Measurements from ENCODE around the gene SS18L1.

SS18L1 gene

DNA sequence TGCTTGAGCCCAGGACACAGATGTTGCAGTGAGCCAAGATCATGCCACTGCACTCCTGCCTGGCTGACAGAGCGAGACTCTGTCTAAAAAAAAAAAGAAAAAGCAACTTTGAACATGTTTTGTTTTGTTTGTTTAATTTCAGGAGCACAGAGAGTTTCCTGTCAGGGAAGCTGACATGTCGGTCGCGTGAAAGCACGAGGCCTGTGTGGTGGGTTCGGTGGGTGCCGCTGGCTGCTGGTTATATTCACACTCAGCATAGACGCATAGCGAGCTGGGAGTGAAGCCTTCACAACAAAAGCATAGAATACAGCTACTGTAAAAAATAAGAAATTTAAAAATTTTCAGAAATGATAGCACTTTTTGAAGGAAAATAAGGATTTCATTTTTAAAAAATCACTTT is 53.7 kb downstream of the SS18L1 start:
- DNase-seq, result no peak

DNA sequence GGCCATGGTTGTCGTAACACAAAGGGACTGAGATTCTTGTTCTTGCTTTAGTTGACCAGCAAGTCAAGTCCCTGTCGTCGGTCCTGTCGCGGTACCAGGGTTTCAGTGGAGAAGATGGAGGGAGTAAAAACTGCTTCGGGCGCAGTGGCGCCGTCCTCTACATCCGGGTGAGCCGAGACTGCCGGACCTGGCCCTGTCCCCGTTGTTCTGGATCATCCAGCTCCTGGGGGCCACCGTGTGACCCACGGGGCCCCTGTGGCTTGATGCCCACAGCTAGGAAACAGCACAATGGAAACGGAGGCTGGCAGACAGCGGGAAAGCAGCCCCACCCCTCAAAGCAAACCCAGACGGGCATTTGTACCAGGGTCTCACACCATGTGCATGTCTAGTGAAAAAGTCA is 54.2 kb downstream of the SS18L1 start:
- DNase-seq, result no peak

DNA sequence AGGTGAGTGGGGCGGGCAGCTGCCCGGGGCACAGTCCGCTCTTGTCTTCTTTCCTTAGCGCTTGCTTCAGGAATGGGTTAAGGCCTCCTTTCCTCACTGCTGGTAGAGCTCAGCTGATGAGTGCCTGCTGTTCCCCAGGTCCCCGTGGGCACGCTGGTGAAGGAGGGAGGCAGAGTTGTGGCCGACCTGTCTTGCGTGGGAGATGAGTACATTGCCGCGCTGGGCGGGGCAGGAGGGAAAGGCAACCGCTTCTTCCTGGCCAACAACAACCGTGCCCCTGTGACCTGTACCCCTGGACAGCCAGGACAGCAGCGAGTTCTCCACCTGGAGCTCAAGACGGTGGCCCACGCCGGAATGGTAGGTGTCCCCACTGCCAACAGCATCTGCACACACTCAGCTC is 54.9 kb downstream of the SS18L1 start:
- no peak for DNase-seq

DNA sequence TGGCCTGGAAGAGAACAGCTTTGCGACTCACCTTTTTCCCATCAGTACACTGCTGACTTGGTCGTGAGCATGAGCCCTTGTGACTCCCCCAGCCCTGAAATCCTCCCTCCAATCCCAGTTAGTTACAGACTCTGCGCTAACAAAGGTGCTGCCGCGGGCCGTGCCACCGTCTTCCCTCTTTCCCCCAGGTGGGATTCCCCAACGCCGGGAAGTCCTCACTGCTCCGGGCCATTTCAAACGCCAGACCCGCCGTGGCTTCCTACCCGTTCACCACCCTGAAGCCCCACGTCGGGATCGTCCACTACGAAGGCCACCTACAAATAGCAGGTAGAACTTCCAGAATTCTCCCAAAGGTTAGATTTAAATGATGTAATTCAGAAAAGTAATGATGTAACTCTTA is 55.4 kb downstream of the SS18L1 start:
- DNase-seq, result no peak

DNA sequence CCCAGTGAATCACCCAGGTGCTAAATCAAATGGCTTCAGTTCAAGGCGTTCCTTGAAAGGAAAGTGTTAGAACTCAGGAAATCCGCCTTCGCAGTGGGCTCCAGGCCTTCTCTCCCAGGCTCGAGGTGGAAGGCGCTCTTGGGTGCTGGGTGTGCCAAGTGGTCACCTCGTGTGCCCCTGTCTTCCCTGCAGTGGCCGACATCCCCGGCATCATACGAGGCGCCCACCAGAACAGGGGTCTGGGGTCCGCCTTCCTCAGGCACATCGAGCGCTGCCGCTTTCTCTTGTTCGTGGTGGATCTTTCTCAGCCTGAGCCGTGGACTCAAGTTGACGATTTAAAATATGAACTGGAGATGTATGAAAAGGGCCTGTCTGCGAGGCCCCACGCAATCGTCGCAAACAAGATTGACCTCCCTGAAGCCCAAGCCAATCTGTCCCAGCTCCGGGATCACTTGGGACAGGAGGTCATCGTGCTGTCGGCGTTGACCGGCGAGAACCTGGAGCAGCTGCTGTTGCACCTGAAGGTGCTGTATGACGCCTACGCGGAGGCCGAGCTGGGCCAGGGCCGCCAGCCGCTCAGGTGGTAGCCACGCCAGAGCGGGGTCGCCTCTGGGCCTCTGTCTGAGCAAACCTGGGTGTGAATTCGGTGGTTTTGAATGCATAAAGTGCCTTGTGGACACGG is 57.1 kb downstream of the SS18L1 start:
- DNase-seq, result no peak

DNA sequence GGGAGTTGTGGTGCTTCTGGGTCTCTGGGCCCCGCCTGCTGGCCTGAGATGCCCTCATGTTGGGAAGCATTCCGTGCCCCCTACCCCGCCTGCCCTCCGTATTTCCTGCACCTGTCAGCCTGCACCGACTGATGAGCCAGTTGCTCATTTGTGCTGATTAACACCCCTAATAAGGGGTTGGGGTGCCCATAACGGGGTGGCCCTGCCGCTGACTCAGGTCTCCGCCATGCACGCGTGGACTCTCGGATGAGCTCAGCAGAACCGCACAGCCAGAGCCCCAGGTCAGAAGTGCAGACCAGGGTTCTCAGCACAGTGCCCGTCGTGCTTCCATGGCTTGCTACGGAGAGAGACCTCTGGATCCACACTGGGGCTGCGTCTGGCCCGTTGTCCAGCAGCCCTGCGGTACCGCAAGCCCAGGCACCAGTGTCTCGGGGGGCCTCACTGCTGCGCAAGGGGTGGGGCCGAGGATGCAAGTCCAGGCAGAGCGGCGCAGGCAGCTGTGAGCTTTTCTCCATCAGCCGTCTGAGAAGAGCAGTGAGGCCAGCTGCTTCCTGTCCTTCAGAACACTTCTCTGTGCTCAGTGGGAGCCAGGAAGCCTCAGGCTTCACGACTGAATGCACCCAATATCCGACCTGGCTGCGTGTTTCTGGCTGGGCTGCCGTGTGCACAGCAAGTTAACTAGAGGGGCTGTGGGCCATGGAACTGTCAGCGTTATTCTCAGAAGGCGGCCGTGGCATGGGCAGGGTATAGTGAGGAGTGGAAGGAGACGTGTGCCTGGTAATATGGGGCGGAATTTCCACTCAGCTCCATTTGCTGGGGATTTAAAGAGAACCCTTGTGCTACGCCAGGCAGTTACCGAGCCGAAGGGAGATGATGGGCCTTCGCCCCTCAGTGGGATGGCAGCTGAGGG is 57.9 kb downstream of the SS18L1 start:
- DNase-seq, result no peak

DNA sequence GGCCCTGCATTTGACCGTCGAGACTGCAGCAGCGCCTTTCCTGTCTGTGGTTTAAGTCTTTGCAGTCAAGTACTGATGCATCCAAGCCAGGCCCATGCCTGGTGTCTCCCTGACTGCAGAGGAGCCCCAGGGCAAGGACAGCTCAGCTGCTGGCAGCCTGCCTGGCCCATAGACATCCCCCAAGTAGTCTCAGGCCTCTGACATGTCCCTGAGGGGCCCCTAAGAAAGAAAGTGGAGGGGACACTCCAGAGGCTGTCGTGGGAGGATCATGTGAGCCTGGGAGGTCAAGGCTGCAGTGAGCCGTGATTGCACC is 58.5 kb downstream of the SS18L1 start:
- no peak for DNase-seq

DNA sequence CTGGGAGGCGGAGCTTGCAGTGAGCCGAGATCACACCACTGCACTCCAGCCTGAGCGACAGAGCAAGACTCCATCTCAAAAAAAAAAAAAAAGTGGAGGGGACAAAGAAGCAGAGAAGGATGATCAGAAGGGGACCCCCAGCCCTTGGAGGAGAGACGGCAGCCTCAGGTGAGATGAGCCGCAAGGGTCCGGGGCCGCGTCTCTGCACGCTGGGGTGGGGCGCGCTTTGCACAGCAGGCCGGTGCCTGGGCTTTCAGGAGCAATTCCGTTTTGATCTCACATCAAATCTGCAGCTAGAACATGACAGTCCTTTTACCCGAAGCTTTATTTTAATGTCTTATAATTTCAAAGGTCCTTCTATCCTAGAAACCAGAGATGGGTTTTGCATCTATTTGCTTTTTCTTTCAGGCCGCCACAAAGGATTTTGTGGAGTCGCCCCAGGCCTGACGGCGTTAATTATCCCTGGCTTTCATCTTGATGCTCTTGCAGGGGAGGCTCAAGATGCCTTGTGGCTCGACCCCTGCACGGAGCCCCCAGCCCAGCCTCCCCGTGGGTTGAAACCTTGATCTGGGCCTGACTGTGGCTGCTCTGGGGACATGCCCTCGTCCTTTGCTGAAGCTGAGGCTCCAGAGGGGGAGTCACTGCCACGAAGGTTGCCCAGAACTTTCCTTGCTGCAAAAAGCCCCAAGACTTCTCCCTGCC is 59.3 kb downstream of the SS18L1 start:
- DNase-seq, result no peak

DNA sequence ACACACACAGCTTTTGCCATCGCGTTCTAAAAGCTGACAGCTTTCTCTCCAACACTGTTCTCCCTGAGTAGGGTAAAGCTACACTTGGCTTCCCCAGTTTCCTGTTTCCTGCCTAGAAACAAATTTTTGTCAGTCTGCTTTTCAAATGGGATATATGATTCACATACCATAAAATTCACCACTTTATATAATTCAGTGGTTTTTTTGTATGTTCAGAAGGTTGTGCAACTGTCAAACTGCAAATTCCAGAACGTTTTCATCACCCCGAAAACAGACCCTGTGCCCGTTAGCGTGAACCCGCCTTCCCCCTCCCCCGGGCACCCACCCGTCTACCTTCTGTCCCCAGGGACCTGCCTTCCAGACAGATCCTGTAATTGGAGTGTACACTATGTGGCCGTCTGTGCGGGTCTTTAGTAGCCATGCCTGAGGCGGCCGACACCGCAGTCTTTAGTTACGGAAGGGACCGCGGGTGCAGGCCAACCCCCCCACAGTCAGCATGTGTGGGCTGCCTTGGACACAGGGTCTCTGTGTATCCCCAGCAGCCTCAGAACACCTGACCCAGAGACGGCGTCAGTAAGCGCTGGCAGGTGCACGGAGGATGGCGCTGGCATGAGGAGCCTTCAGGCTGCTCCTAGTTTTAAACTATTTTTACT is 59.9 kb downstream of the SS18L1 start:
- no peak for DNase-seq

DNA sequence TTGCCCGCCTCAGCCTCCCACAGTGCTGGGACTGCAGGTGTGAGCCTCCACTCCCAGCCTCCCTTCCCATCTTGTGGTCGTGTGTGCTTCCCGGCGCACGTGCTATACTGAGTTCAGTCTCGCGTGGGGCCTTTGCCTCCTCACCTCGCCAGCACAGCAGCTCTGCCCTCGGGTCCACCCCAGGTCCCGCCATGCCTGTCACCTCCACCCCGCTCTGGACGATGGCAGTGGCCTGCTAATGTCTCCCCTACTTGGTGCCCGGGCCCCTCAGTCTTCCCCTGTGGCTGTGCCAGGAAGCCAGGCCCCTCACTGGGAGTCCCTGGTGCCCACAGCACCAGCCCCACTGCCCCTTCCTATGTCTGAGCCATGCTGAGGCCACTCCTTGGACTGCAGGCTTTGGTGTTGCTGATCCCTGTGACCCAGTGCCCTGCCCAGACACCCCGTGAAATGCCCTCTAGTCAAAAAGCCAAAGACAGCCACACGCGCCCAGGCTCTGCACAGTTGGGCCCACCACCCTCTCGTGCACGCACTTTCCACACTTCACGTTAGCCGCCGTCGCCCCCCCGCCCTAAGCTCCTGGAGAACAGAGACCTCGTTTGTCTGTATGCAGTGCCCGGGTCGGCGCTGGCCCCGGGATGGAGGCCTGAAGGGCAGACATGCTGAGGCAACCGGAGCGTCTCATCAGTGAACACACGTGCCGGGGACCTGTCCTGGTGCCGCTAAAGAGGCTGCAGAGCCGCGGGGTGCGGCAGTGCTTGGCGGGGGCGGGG is 62.2 kb downstream of the SS18L1 start:
- no peak for DNase-seq

DNA sequence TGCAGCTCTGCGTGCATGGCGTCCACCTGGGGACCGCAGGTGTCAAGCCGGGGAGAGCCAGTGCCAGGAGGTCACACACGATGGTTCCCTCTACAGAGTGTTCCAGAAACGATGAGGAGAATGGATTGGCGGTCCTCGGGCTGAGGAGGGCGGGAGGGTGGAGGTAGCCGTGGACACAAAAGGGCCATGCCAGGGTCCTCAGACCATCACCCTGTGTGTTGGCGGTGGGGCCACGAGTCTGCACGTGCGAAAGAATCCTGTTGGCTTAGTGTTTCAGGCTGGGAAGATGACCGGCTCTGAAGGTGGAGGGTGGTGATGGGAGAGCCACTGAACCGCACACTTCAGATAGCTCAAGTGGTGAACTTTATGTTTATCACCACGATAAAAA is 62.8 kb downstream of the SS18L1 start:
- DNase-seq, result no peak

DNA sequence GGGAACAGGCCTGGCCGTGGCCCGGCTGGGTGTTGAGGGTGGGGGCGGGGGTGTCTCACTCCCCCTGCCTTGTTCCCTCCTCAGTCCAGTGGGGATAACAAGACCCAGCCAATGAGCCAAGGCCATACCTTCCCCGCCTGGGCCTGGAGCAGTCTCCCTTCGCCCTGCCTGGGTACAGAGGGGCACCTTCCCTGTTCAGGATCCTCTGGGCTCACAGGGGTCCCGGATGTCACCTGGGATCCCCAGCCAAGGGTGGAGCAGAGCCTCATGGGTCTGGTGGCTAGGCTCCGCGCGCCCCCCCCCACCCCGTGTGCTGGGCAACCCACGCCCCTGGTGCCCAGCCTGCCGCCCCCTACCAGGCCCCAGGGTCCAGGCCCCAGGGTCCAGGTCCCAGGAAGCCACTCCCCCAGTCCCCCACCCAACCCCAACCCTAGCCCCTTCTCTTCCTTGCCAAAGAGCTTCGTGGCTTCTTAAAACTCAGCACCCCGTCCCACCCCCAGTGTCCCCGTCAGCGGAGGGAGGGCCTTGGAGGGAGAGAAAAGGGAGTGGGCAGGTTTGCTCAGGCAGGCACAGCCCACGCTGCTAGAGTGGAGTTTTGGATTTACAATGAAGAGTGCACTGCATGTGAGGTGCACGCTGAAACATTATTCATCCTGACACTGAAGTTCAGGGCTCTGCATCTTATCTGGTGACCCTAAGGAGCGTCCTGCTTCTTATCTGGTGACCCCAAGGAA is 64.7 kb downstream of the SS18L1 start:
- no peak for DNase-seq

DNA sequence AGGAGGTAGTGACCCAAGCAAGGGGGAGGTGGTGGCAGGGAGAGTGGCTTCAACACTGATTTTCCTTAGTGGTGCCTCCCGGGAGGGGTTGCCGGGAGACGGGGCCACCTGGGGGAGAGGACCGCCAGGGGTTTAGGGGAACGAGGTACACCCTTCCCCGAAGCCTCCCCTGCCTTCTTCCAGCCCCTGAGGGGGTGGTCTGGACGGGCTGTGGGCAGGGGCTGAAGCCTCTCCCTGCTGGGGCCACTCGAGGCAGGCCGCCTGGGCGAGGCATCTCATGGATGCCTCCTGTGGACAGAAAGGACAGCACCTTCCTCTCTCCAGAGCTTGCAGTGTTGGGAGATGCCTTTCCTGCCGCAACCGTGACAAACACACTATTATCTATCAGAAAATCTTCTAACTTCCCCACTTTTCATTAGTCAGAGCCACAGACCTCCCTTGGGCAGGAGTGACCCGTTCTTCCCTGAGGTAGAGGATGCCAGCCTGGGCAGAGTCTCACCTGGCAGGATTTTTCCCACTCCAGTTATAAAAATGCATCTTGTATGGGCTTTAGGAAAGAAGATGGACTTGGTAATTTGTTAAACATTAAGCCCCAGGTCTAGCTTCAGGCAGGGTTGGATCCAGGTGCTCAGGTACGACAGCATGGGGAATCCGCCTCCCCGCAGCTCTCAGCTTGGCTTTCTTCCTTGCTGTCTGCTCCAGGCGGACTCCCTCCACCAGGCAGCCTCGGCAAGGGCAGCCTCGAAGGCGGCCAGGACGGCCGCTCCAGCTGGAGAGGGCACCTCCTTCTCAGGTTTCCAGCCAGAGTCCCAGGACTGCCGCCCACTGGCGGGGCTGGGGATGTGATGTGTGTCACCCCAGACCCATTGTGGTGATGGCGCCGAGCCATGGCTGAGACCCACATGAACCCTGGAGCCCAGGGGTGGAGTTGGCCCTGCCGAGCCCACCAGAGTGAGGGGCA is 65.5 kb downstream of the SS18L1 start:
- no peak for DNase-seq

DNA sequence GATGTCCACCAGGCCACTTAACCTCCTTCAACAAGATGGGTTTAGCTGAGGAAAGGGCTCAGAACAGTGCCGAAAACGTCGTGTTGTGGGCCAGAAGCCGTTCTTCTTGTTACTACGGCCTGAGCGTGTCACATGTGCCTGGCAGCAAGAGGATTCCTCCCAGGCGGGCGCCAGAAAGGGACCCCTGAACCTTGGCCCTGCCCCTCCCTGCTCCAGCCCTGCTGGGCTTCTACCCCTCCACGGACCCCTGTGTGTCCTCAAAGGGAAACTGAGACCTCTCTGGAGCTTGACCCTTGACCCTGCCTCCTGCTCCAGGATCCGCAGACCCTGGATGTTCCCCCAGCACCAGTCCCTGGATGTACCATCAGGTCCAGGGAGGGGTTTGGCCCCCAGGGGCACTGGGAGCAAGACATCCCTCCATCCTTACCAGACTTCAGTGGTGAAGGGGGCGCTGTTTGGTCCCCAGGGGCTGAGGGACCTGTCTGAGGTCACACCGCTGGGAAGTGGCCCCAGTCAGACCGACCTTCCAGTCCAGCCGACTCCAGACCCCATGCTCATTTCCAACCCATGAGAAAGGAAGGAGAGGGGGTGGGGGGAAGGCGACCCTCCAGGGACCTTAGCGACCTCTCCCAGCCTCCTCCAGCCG is 66.4 kb downstream of the SS18L1 start:
- DNase-seq, result no peak

DNA sequence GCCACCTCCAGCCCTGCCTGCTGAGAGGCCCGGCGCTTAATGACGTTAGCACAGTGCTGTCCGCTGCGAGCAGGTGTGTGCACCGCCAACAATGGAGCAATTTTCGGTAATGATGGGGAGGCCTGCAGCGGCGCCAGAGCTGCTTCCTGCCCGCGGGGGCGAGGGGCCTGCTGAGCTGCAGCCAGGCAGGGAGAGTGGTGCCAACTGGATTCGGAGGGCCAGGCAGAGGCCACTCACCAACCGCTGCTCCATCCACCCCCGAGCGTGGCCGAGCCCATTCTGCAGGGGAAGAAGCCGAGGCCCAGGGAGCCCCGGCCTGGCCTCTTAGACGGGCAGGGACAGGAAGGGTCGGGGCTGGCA is 66.9 kb downstream of the SS18L1 start:
- no peak for DNase-seq

DNA sequence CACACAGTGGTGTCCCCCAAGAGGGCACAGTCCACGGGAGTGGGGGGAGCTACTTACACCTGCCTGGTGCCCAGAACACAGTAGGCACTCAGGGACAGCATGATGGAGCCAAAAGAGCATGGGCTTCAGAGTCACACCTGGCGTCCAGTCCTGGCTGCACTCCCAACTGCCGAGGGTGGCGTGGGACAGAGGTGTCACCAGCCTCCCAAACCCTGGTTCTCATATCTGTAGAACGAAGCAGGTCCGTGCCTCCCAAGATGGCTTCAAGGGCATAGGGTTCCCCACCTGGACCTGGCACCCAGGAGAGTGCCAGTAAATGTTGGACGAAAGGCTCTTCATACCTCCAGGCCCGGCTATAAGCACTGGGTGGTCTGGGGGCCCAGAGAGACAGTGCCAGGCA is 67.6 kb downstream of the SS18L1 start:
- DNase-seq, result no peak

DNA sequence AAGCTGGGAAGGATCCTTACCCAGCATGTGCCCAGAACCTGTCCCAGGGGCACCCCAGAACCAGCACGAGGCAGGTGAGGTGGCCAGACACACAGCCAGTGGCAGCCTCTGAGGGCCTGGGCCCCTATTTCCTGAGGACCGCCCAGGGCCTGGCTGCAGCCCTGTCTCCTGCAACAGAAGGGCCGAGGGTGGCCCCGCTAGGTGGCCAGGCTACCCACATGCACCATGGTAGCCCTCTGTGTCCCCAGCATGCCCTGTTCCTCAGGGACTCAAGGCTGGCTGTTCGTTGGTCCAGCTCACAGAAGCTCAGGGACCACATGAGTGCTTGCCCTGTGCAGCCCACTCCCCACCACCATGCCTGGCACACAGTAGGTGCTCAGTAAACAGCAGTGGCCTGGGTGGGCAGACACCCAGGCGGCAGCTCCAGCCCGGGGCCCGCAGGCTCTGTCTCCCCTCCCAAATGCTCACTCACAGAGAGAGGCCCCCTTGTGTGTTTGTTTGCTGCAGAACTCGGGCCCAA is 68.3 kb downstream of the SS18L1 start:
- no peak for DNase-seq

DNA sequence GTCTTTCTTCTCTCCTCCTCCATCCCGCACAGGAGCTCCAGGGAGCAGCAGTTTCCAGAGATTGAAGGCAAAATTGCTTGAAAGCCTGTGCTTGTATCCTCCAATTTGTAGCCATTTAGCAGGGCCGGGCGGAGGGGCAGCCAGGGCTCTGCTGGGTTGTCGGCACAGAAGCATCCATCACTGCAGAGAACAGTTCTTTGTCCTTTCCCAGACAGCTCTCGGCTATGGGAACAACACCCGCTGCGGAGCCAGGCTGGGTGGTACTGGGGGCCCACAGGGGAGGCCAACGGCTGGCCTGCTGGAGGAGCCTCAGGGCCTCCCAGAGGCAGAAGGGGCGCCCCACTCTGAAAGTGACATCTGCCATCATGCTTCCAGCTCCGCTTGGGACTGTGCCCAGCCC is 68.7 kb downstream of the SS18L1 start:
- DNase-seq, result no peak

DNA sequence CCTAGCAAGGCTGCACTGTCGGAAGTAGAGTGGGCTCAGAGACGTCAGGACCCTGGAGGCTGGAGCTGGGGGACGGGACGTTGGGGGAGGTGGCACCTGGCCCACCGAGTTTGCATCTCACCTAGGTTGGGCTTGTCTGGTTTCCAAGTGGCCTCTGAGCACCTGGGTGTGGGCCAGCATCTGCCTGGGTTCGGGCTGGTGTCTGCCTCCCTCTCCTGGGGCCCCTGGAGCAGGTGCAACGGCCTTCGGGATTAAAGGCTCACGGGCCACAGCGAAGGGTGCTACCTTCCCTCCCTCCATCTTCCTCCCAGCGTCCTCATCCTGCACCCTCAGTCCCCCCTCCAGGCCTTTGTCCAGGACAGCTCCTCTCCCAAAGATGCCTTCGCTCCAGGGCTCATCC is 70.5 kb downstream of the SS18L1 start:
- no peak for DNase-seq

All from hippocampal formation (tissue), 2 donors.